ENCODE data around the gene FAM47B.

The FAM47B gene

GRCh38 chrX:34942496-34942895 lies at the start of gene FAM47B:
FAM47B (plus strand) TSS chrX:34942796; CDS start chrX:34942832, 36 bp downstream.
- DNase-seq (ENCODE audit: low read depth in 2 of 2), result no peak

GRCh38 chrX:34893741-34894140 lies 48.9 kb upstream of the FAM47B start:
- no peak for DNase-seq (ENCODE audit: low read depth in 2 of 2)

GRCh38 chrX:34900691-34901090 lies 41.9 kb upstream of the FAM47B start:
- DNase-seq (ENCODE audit: low read depth in 2 of 2), result no peak

GRCh38 chrX:34901761-34902160 lies 40.8 kb upstream of the FAM47B start:
- no peak for DNase-seq (ENCODE audit: low read depth in 2 of 2)

GRCh38 chrX:34903316-34903715 lies 39.3 kb upstream of the FAM47B start:
- DNase-seq (ENCODE audit: low read depth in 2 of 2), result no peak

GRCh38 chrX:34909151-34909550 lies 33.4 kb upstream of the FAM47B start:
- DNase-seq (ENCODE audit: low read depth in 2 of 2), result no peak

GRCh38 chrX:34915463-34916225 lies 27.0 kb upstream of the FAM47B start:
- no peak for DNase-seq (ENCODE audit: low read depth in 2 of 2)

GRCh38 chrX:34917146-34917545 lies 25.4 kb upstream of the FAM47B start:
- no peak for DNase-seq (ENCODE audit: low read depth in 2 of 2)

GRCh38 chrX:34918091-34918736 lies 24.4 kb upstream of the FAM47B start:
- no peak for DNase-seq (ENCODE audit: low read depth in 2 of 2)

- no peak for DNase-seq (ENCODE audit: low read depth in 2 of 2)
Measured at GRCh38 chrX:34918856-34919255, 23.7 kb upstream of the FAM47B start.

- DNase-seq (ENCODE audit: low read depth in 2 of 2), result no peak
Measured at GRCh38 chrX:34927866-34928265, 14.7 kb upstream of the FAM47B start.

GRCh38 chrX:34943235-34943634 lies 639 bp downstream of the FAM47B start:
- no peak for DNase-seq (ENCODE audit: low read depth in 2 of 2)

- DNase-seq (ENCODE audit: low read depth in 2 of 2), result no peak
Measured at GRCh38 chrX:34956916-34957315, 14.3 kb downstream of the FAM47B start.

GRCh38 chrX:34961662-34962061 lies 19.1 kb downstream of the FAM47B start:
- DNase-seq (ENCODE audit: low read depth in 2 of 2), result no peak

- DNase-seq (ENCODE audit: low read depth in 2 of 2), result no peak
Measured at GRCh38 chrX:34972206-34972605, 29.6 kb downstream of the FAM47B start.

GRCh38 chrX:34978171-34978570 lies 35.6 kb downstream of the FAM47B start:
- no peak for DNase-seq (ENCODE audit: low read depth in 2 of 2)

GRCh38 chrX:34987646-34988045 lies 45.0 kb downstream of the FAM47B start:
- DNase-seq (ENCODE audit: low read depth in 2 of 2), result no peak
